Central memory CD8-positive, alpha-beta T cell (primary cell): Measurements from ENCODE around the gene PRODH.
"Not testable (repeated sequence)": the region's sequence is repeated elsewhere in the genome, so short reads cannot be mapped to it uniquely, and the experiment has no call there.

ENCODE experiments used
- ATAC-seq: fragments of 150-1000 bp; cut with Tn5 transposase; replicated peaks from 2 replicates; pipeline ENCODE4 v1.10.0; 2022; ENCODE audit warnings: mild to moderate bottlenecking, moderate FRiP score, moderate number of reproducible peaks; ENCODE audit not compliant: poor library complexity, severe bottlenecking; ENCODE audit errors: extremely low read depth
- DNase-seq, 2 donors: peaks; one replicate each; pipeline ENCODE4 v3.0.0; 2021; ENCODE audit warnings: low spot score in 2 of 2
- H3K27ac Mint-ChIP-seq: one replicate; pipeline ENCODE4 v1.8.0; 2022; ENCODE audit warnings: low read depth, mild to moderate bottlenecking, moderate library complexity, mixed read lengths
- H3K27me3 Mint-ChIP-seq: one replicate; pipeline ENCODE4 v1.8.0; 2022; ENCODE audit warnings: mixed read lengths
- H3K36me3 Mint-ChIP-seq: one replicate; pipeline ENCODE4 v1.8.0; 2022; ENCODE audit warnings: mild to moderate bottlenecking, moderate library complexity, mixed read lengths; ENCODE audit not compliant: insufficient read depth
- H3K4me1 Mint-ChIP-seq: one replicate; pipeline ENCODE4 v1.8.0; 2022; ENCODE audit warnings: mixed read lengths
- H3K4me3 Mint-ChIP-seq: one replicate; pipeline ENCODE4 v1.8.0; 2022; ENCODE audit warnings: mild to moderate bottlenecking, moderate library complexity, mixed read lengths
- H3K9me3 Mint-ChIP-seq: one replicate; pipeline ENCODE4 v1.8.0; 2022; ENCODE audit warnings: mixed read lengths

PRODH gene

DNA sequence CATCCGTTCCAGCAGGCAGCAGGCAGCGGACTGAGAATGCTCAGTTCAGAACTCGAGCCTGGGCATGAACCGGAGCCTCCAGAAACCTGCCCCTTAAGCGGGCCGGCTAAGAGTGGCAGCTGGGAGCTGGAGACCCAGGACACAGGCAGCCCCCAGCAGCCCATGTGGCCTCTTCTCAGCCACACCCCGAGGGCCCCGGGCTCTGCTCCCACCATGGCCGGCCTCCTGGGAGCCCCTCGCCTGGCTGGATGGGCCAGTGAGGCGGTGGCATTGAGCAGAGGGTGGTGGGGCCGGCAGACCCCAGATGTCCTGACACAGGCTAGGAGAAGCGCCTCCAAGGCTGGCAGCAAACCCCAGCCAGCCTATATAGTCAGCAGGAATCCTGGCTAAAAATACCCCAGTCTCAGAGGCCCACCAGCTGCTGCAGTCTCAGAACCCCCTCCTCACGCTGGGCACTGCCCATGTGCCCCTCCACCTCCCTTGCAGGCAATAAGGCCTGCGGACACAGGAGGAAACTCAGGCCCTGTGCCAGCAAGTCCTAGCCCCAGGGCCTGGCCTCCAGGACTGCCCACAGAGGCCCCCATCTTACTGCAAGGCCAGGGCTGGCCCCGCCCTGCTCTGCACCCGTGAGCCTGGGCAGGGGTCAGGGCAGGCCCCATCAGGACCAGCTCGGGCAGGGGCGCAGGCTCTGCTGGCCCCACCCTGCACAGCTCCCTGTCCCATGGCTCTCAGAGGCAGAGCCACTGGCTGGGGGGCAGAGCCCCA lies 28.6 kb upstream of the PRODH start:
- H3K4me3 Mint-ChIP-seq, DNase-seq, H3K27ac Mint-ChIP-seq, H3K4me1 Mint-ChIP-seq, ATAC-seq, H3K9me3 Mint-ChIP-seq, H3K36me3 Mint-ChIP-seq: not testable (repeated sequence)
- peaks cover 30% of the 10 kb centered on the region for H3K27me3 Mint-ChIP-seq

DNA sequence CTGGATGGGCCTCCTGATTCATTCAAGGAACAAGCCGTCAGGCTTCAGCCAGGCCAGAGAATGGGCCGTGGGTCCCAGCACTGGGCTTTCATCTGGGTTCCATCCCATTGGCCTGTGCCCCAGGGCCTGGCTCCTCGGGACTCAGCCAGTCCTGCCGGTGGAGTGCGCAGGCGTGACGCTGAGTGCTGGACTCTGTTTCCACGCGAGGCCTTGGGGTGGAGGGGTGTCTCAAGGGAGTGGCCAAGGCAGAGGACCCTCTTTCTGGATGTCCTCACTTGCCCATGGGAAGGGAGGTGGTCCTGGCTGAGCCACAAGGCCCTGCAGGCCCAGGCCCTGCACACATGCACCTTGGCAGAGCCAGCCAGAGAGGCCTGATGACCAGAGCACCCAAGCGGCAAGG lies 28.0 kb upstream of the PRODH start:
- H3K4me1 Mint-ChIP-seq, ATAC-seq, DNase-seq, H3K4me3 Mint-ChIP-seq, H3K36me3 Mint-ChIP-seq, H3K9me3 Mint-ChIP-seq, H3K27ac Mint-ChIP-seq: not testable (repeated sequence)
- peaks cover 23% of the 10 kb centered on the region for H3K27me3 Mint-ChIP-seq

DNA sequence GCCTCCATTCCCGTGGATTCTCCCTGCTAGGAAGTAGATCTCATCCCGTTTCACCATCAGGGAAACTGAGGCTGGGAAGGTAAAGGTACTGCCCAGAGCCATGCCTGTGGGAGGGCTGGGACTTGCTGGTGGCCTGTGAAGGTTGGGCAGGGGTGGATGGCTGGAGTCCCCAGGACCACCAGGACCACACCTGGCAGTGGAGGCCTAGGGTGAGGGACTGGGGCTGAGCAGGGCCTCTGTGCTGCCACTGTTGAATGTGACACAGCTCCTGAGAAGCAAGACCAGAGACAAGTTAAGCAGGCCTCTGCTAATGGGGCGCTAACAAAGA lies 26.2 kb upstream of the PRODH start:
- DNase-seq: no peak
- H3K27ac Mint-ChIP-seq: no peak overlapping the region

DNA sequence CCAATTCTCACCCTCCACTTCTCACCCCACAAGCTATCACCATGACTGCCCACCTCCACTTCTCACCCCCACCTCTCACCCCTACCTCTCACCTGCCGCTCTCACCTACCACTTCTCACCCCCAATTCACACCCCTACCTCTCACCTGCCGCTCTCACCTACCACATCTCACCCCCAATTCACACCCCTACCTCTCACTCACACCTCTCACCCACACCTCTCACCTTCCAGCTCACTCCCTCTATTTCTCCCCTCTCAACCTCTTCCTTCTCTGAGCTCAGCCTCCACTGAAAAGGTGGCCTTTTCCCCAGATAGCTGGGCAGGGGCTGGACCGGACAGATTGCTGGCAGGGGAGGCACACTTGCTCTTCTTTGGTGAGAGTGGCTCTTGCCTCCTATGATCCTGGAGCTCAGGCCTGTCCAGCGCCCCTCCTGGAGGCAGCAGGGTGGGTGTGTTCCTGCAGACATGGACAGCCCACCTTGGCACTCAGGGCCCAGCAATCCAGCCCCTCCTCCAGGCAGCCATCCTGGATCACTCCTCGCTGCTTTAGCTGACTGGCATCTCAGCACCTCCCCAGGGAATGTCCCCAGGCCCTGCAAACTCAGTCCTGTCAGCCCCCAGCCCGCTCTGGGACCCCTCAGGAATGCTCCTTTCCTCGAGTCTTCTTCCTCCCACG lies 25.7 kb upstream of the PRODH start:
- H3K36me3 Mint-ChIP-seq, H3K9me3 Mint-ChIP-seq, DNase-seq, H3K4me3 Mint-ChIP-seq, H3K4me1 Mint-ChIP-seq, ATAC-seq: not testable (repeated sequence)
- Mint-ChIP-seq H3K27ac (peak overlapping the region; percentile 16), H3K27me3 (peaks cover 15% of the 10 kb centered on the region)

More for the DNA sequence above, 26.2 kb upstream of the PRODH start:
- no peaks in the 10 kb centered on the region for H3K36me3 Mint-ChIP-seq
- no peak for ATAC-seq
- no peak overlapping the region for H3K4me3 Mint-ChIP-seq
- no peaks in the 10 kb centered on the region for H3K9me3 Mint-ChIP-seq
- peaks cover 6% of the 10 kb centered on the region for H3K4me1 Mint-ChIP-seq
- peaks cover 18% of the 10 kb centered on the region for H3K27me3 Mint-ChIP-seq

DNA sequence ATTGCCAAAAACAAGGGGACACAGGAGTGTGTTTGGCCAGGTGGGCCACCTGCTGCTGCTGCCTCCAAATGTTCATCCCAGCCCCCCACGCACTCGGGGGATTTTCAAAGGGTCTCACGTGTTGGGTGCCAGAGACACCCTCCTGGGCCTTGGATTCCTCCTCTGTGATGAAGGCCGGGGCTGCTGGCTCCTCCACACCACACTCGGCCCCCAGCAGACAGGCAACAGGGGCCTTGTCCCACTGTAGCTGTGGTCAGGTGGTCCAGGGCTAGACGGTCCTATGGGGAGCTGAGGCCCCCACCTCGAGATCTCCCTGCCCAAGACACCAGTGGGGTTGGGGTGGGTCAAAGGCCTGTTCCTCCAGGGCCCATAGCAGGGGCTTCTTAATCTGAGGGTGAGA lies 25.1 kb upstream of the PRODH start:
- not testable (repeated sequence) for H3K27me3 Mint-ChIP-seq, H3K4me3 Mint-ChIP-seq, H3K36me3 Mint-ChIP-seq, ATAC-seq, DNase-seq, H3K4me1 Mint-ChIP-seq, H3K9me3 Mint-ChIP-seq
- peak overlapping the region; percentile 16 for H3K27ac Mint-ChIP-seq

DNA sequence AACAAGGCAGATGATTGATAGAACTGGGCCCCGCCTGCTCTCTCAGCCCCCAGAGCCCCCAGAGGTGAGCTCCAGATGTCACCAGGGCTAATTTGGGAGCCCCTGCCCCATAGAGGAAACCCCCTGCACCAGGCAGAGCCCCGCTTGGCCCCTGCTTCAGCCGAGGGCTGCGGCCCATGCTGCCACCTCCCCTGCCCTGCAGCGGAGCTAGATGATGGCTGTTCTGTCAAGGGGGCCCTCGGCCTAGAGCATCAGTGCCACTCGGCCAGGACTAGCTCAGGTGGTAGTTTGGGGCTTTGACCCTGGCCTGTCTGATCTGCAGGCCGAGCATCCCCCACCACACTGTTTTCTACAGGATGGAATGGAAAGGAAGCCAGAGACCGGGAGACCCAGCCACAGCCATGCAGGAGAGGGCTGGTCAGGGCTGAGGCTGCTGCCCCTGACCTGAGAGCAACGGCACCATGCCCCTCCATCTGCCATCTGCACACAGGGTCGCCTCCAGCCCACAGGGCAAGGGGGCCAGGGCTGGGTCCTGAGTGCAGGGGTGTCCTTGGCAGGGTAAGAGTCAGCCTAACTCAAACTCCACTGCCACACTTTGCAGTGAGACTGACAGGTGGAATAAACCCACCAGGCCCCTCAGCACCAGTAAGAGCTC lies 24.2 kb upstream of the PRODH start:
- not testable (repeated sequence) for DNase-seq, H3K36me3 Mint-ChIP-seq, H3K4me3 Mint-ChIP-seq, ATAC-seq, H3K9me3 Mint-ChIP-seq, H3K4me1 Mint-ChIP-seq, H3K27ac Mint-ChIP-seq
- peaks cover 13% of the 10 kb centered on the region for H3K27me3 Mint-ChIP-seq

DNA sequence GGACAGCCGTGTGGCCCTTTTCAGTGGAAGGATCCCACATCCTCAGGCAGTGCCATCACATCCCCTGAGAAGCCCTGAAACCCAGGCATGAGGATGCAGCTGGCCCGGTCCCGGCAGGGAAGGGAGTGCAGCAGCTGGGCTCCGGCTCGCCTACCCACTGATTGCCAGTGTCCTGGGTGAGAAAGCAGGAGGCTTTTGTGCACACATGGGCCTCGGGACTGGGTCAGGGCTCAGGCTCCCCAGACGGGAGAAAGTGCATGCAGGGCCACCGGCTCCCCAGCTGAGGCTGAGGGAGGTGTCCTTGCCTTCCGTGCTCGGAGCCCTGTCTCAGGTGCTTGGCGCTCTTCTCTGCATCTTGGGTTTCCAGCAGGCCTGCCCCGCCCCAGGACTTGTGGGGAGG lies 23.6 kb upstream of the PRODH start:
- H3K27me3 Mint-ChIP-seq: peaks cover 19% of the 10 kb centered on the region
- H3K27ac Mint-ChIP-seq, DNase-seq, ATAC-seq, H3K36me3 Mint-ChIP-seq, H3K4me3 Mint-ChIP-seq, H3K9me3 Mint-ChIP-seq, H3K4me1 Mint-ChIP-seq: not testable (repeated sequence)

DNA sequence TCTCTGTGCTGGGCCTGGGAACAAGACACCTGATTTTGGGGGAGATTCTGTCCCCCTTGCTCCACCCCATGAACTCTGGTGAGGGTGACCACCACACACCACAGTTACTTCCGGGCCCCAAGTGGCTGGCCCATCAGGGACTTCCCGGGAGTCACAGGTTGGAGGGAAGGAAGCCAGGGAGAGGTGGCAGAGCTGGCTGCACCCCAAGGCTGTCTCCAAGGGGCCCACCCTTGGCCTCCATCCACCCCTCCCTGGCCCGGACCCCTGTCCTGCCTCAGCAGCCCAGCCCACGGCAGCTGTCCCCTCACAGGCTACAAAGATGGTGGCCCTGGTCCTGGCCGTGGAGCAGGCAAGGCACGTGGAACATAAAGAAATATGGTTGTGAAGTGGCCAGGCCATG lies 23.2 kb upstream of the PRODH start:
- peaks cover 22% of the 10 kb centered on the region for H3K27me3 Mint-ChIP-seq
- not testable (repeated sequence) for H3K27ac Mint-ChIP-seq, H3K4me3 Mint-ChIP-seq, ATAC-seq, DNase-seq, H3K9me3 Mint-ChIP-seq, H3K36me3 Mint-ChIP-seq, H3K4me1 Mint-ChIP-seq

DNA sequence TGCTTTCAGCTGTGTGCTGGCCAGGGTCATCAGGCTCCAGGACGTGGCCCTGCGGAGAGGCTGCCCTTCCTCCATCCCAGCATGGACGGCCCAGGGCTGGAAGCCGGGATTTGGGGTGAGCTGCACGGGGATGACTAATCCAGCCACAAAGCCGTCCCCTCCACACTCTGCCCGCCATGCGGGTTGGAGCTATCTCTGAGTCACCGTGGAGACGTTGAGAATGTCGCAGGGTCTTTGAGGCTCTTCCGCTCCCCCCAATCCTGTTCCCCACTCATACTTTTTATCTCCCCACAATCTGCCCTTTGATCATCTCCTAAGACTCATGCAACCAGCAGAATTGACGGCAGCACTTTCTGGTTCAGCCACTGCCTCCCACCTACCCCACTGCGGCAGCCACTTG lies 22.6 kb upstream of the PRODH start:
- H3K4me3 Mint-ChIP-seq, H3K36me3 Mint-ChIP-seq, H3K27ac Mint-ChIP-seq, H3K9me3 Mint-ChIP-seq, H3K4me1 Mint-ChIP-seq, ATAC-seq, DNase-seq: not testable (repeated sequence)
- H3K27me3 Mint-ChIP-seq: peaks cover 22% of the 10 kb centered on the region

DNA sequence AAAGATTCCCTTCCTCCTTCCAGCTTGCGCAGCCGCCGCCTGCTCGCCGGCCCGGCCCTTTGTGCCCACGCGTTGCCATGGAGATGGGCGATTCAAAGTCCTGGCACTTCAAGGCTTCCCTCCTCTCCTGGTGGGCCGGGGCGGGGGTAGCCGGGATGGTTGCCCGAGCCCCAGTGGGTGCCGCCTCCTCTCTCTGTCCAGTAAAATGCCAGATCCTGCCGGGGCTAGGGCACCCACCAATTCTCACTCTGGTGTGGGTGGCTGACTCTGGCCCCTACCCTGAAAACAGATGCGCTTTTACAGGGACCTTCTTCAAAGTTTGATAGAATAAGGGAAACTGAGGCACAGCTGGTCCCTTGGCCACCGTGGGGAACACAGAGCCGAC lies 22.2 kb upstream of the PRODH start:
- not testable (repeated sequence) for DNase-seq, H3K9me3 Mint-ChIP-seq, H3K4me3 Mint-ChIP-seq, ATAC-seq, H3K4me1 Mint-ChIP-seq, H3K36me3 Mint-ChIP-seq, H3K27ac Mint-ChIP-seq
- peaks cover 22% of the 10 kb centered on the region for H3K27me3 Mint-ChIP-seq

DNA sequence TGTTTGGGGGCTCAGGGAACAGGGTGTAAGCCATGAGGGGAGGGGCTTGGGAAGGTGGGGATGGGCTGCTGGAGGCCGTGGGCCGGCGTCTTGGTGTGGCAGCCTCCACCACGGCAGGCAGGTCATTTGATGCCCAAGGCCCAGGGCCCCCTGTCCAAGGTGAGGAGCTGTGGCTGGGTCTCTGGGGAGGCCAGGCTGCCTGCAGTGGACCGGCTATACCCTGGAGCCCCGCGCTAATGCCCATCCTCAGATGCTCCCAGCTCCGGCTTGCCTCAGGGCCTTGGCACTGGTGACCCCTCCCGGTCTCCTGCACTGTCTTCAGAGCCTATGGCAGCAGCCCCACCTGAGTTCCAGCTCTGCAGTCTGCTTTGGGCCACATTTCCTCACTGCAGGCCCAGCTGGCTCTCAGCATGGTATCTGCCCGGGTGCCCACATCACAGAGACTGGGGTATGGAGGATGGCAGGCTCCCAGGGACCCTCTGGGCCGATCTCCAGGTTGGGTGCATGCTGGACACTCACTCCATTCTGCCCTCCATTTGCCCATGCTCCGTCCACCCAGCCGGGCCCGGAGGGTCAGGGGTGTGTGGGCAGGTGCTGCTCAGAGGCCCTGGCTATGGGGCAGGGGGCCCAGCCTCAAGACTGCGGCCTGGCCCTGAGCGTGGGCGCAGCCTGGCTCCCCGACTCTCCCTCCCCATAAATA lies 21.7 kb upstream of the PRODH start:
- H3K4me3 Mint-ChIP-seq, H3K9me3 Mint-ChIP-seq: not testable (repeated sequence)

DNA sequence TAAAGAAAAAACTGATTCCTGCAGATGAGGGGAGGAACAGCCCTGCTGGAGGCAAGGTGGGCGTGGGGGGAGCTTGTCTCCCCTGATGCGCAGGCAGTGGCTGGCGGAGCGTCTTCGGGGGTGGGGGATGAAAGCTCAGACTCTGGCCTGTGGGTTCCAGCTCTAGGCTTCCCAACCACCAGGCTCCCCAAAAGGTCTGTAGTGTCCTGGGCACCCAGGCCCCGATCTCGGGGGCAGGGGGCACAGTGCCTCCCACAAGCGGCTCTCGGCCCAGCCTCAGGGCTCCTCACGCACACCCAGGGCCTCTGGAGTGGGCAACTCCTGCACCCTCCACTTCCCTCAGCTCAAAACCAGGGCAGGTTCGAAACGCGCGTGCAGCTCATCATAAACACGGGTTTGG lies 20.9 kb upstream of the PRODH start:
- not testable (repeated sequence) for H3K4me1 Mint-ChIP-seq, DNase-seq, ATAC-seq, H3K9me3 Mint-ChIP-seq, H3K36me3 Mint-ChIP-seq, H3K4me3 Mint-ChIP-seq, H3K27ac Mint-ChIP-seq
- peaks cover 22% of the 10 kb centered on the region for H3K27me3 Mint-ChIP-seq

More for the DNA sequence above, 21.7 kb upstream of the PRODH start:
- not testable (repeated sequence) for ATAC-seq, H3K27ac Mint-ChIP-seq, DNase-seq, H3K36me3 Mint-ChIP-seq, H3K4me1 Mint-ChIP-seq
- H3K27me3 Mint-ChIP-seq: peaks cover 22% of the 10 kb centered on the region
